ENCODE data around the gene CFAP141.
"Not testable (repeated sequence)": the region's sequence is repeated elsewhere in the genome, so short reads cannot be mapped to it uniquely, and the experiment has no call there.

CFAP141 gene

DNA sequence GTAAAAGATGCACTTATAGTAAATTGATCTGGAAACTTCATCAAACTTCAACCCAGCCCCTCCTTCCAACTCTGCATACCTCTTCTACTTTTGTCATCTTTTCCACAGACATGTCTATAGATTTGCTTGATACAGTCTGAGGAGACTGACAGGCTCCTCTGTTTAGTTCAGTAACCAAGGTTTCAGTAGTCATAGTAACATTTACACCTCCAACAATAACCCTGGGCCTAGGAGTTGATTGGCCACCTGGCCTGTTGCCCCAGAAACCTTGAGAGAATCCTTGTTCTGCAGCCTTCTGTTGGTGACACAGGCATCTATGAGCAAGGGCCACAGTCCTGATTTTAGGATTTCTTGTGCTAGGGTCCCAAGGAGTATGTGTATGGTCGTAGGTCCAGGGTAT is at the start of gene CFAP141:
TSS of gene CFAP141 (minus strand) at position 138 of the 400 bp plus-strand sequence. CDS start at position 112, 26 bp downstream.
- DNase-seq = no peak

GRCh38 chr1:154253671-154254070 is 47.5 kb upstream of the CFAP141 start:
- no peak for DNase-seq

GRCh38 chr1:154241703-154242351 is 35.7 kb upstream of the CFAP141 start:
- no peak for DNase-seq

GRCh38 chr1:154240294-154240833 is 34.2 kb upstream of the CFAP141 start:
- DNase-seq = no peak

- no peak for DNase-seq
Observed at GRCh38 chr1:154239491-154239890, 33.4 kb upstream of the CFAP141 start.

DNA sequence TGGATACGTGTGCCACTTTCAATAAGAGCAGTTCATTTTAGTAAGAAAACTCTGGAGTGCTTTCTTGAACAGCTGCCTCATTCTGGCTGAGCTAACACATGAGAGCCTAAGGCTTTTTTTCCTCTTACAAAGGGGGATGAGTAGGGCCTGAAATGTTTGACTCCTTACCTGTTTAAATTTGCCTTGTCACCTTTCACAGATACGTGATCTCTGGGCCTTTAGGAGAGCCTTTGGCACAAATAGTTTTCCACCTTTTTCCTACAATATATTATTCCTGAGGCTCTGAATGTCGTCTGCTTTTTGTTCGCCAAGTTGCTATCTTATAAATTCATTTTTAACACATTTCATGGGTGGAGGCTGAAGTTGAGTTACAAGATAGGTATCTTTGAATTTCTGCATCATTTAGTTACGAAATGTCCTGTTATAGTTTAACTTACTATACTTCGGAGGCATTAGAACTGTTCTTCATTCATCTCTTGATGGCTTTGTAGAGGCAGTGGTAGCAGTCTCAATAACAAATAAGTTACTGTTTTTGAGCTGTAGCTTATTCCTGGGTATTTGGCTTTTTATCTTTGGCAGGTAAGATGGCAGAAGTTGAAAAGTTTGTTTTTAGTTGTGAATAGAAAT is 31.9 kb upstream of the CFAP141 start:
- no peak for DNase-seq

- no peak for DNase-seq
Observed at GRCh38 chr1:154237435-154237834, 31.3 kb upstream of the CFAP141 start.

- no peak for DNase-seq
Observed at GRCh38 chr1:154236855-154237254, 30.7 kb upstream of the CFAP141 start.

DNA sequence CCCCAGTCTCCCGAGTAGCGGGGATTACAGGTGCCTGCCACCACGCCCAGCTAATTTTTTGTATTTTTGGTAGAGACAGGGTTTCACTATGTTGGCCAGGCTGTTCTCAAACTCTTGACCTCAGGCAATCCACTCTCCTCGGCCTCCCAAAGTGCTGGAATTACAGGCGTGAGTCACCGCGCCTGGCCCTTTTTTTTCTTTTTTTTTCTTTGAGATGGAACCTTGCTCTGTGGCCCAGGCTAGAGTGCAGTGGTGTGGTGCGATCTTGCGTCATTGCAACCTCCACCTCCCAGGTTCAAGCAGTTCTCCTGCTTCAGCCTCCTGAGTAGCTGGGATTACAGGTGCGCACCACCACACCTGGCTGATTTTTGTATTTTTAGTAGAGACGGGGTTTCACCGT is 27.0 kb upstream of the CFAP141 start:
- not testable (repeated sequence) for DNase-seq

DNA sequence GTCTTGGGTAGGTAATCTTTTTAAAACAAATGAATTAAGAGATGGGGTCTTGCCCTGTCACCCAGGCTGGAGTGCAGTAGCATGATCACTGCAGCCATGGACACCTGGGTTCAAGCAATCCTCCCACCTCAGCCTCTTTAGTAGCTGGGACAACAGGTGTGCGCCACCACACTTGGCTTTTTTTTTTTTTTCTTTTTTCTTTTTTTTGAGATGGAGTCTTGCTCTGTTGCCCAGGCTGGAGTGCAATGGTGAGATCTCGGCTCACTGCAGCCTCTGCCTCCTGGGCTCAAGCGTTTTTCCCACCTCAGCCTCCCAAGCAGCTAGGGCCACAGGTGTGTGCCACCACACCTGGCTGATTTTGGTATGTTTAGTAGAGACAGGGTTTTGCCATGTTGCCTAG is 25.0 kb upstream of the CFAP141 start:
- not testable (repeated sequence) for DNase-seq

GRCh38 chr1:154225370-154225769 is 19.2 kb upstream of the CFAP141 start:
- DNase-seq = no peak

DNA sequence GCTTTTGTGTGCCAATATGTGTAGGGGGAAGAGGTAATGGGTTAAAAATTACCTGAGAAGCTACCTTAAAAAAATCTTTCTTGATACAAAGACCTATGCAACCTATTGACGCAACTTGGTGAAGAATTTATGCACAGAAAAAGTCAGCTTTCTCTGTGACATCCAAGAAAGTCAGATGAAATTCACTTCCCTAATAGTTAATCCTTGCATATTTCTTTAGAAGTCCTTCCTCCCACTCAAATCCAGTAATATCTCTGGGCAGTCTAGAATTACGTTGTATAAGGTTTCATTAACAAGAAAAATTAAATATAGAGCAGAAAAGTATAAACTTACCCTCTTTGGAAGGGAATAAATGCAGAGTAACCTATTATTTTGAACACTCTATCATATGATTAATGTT is 17.5 kb upstream of the CFAP141 start:
- DNase-seq = no peak

DNA sequence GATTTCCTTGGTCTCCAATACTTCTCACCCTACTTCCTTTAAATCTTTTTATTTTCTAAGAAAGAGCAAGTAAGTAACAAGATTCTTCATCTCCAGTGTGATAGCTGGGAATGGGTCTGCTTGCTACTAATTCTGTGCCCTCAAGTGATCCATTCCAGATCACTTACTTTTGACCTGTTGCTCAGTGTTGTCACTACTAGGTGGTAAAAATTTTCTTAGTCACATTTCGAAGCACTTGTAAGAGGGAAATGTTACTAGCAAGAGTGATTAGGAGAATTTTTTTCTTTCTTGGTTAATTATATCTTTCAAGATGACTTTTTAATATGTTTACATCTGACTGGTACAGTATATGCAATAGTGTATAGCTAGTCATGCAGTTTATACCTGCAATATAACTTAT is 16.8 kb upstream of the CFAP141 start:
- DNase-seq = no peak

- DNase-seq = no peak
Observed at GRCh38 chr1:154222518-154222917, 16.4 kb upstream of the CFAP141 start.

GRCh38 chr1:154221278-154222001 is 15.3 kb upstream of the CFAP141 start:
- DNase-seq = peak in 1 of 2 experiments; percentile 32

DNA sequence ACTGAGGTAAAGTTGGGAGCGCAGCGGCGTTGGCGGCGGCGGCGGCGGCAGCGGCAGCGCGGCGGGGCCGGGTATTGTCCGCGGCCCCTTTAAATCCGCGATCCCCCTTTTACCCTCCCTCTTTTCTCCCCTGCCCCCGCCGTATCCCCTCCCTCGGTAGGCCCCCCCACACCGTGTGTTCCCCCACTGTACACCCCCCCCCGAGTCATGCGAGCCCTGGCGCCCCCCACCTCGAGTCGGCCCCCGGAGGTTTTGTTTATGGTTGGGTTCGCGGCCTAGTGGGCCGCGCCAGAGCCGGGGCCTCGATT is 14.8 kb upstream of the CFAP141 start:
- DNase-seq = no peak

DNA sequence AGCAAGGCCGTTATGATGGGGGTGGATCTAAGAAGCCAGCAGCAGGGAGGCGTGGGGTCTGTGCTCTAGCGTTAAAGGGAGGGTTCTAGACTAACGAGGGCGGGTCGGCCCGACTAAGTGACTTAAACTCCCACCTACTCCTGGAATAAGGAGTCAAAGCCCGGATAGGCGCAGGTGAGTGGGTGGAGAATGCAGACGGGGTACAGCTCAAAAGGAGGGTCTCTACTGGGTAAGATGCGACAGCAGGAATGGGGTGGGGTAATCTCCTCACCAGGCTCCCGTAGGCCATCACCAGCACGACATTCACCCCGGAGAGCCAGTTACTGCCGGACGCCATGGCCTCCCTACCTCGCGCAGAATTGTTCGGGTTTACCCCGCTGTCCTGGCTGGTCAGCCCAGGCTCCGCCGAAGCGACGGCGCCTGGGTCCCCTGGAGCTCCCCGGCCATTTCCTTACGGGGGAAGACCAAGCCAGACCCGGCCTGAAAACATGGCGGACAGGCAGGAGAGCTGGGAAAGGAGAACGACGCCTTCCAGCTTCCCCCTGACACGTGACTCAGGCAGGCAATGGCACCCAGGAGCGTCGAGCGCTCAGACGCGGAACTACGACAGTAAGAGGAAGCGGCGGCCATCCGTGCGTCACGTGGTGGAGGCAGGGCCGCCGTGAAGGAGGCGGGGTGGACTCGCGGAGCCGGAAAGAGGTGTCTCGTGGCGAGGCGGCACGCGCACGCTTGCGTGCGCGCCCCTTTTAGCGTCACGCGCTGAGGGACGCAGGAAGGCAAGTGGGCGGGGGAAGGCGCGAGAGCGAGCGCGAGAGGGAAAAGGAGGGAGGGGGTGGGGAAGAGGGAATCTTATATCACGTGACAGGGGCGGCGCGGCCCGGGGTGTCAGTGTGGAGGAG is 14.2 kb upstream of the CFAP141 start, which contains the start of gene UBAP2L:
TSS of gene UBAP2L (plus strand) at position 885 of the 899 bp plus-strand sequence. CDS start 4,169 bp downstream, outside the sequence.
- peak; percentile 97 to 98 for DNase-seq

GRCh38 chr1:154219541-154219940 is 13.4 kb upstream of the CFAP141 start:
- DNase-seq = no peak

GRCh38 chr1:154218545-154218944 is 12.4 kb upstream of the CFAP141 start:
- DNase-seq = no peak

GRCh38 chr1:154213274-154213673 is 7.1 kb upstream of the CFAP141 start:
- no peak for DNase-seq

GRCh38 chr1:154212083-154212482 is 6.0 kb upstream of the CFAP141 start:
- no peak for DNase-seq

DNA sequence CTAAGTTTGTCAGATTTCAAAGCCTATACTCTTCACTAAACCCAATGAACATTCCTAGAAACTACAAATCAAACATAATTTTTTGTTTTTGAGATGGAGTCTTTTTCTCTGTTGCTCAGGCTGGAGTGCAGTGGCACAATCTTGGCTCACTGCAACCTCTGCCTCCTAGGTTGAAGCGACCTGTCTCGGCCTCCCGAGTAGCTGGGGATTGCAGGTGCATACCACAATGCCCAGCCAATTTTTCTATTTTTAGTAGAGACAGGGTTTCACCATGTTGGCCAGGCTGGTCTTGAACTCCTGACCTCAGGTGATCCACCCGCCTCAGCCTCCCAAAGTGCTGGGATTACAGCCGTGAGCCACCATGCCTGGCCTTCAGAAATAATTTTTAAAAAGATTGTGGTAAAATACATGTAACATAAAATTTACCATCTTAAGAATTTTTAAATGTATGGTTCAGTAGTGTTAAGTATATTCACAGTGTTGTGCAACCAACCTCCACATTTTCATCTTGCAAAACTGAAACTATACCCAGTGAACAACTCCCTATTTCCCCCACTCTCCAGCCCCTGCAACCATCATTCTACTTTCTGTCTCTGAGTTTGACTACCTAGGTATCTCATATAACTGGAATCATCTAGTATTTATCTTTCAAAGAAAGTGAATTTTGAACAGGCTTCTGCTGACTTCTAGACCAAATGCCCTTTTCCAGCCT is 2.7 kb upstream of the CFAP141 start:
- DNase-seq = no peak
